IMR-90 (cell line): ENCODE measurements around the gene CHST10. TPM values are rescaled to one million over a fixed set of nuclear protein-coding genes. Genes with fewer than 3 reads are reported as not detected.
"Not testable (repeated sequence)": the region's sequence is repeated elsewhere in the genome, so short reads cannot be mapped to it uniquely, and the experiment has no call there.

Source experiments
- ATAC-seq: fragments of 200-7000 bp; cut with Tn5 transposase; 2 replicates; pipeline ENCODE4 v1.9.1; 2020; ENCODE audit warnings: low read depth, mild to moderate bottlenecking, moderate library complexity
- BruUV-seq: library from RNA; stranded (reverse); fragments of 400-500 nt; replicated peaks from 2 replicates; lab custom pipeline; 2021; lab: Mats Ljungman, UMichigan
- CTCF ChIA-PET: fragments of 300-600 bp; formaldehyde crosslinking; extraction: SDS; loops from one replicate; lab custom pipeline; 2021; ENCODE audit warnings: antibody characterized with exemption; lab: Yijun Ruan, JAX
- POLR2A ChIA-PET: fragments of 300-600 bp; sonication (Branson Sonifier 250); formaldehyde crosslinking; loops from one replicate; lab custom pipeline; 2022; ENCODE audit warnings: antibody characterized with exemption; ENCODE audit not compliant: unreplicated experiment; lab: Charles Lee
- DNase-seq: peaks from one replicate; pipeline ENCODE4 v3.0.0; 2013
- H2AFZ ChIP-seq: replicated peaks from 2 replicates; pipeline ENCODE3; 2013; ENCODE audit warnings: low read length, mild to moderate bottlenecking; ENCODE audit not compliant: poor library complexity
- H2AK5ac ChIP-seq: 2 replicates; pipeline ENCODE4 v1.6.1; 2013; ENCODE audit warnings: low read depth, low read length, inconsistent platforms
- H2AK9ac ChIP-seq: replicated peaks from 2 replicates; pipeline ENCODE3; 2013; ENCODE audit warnings: mild to moderate bottlenecking, low read depth, low read length, moderate library complexity; ENCODE audit not compliant: poor library complexity
- H2BK120ac ChIP-seq: 2 replicates; pipeline ENCODE4 v1.6.1; 2013; ENCODE audit warnings: low read depth, low read length, inconsistent platforms
- H2BK15ac ChIP-seq: 3 replicates; pipeline ENCODE4 v1.6.1; 2013; ENCODE audit warnings: low read depth, low read length, inconsistent platforms
- H2BK20ac ChIP-seq: 2 replicates; pipeline ENCODE4 v1.6.1; 2013; ENCODE audit warnings: low read depth, mild to moderate bottlenecking, inconsistent platforms, low read length, moderate library complexity
- H2BK5ac ChIP-seq: 2 replicates; pipeline ENCODE4 v1.6.1; 2013; ENCODE audit warnings: mild to moderate bottlenecking, low read depth, low read length, inconsistent platforms; ENCODE audit not compliant: poor library complexity, severe bottlenecking
- H3K14ac ChIP-seq: replicated peaks from 2 replicates; pipeline ENCODE4 v1.6.1; 2013; ENCODE audit warnings: low read depth, low read length, inconsistent platforms
- H3K18ac ChIP-seq: 2 replicates; pipeline ENCODE4 v1.6.1; 2013; ENCODE audit warnings: low read depth, low read length, control low read depth
- H3K23ac ChIP-seq: 2 replicates; pipeline ENCODE4 v1.6.1; 2013; ENCODE audit warnings: low read depth, low read length, inconsistent platforms
- H3K27ac ChIP-seq: 2 replicates; pipeline ENCODE4 v1.5.1; 2013; ENCODE audit warnings: mild to moderate bottlenecking, control low read depth, low read length; ENCODE audit not compliant: insufficient read depth
- H3K27me3 ChIP-seq: 2 replicates; pipeline ENCODE4 v1.6.1; 2013; ENCODE audit warnings: low read length; ENCODE audit not compliant: control insufficient read depth, insufficient read depth
- H3K36me3 ChIP-seq: 2 replicates; pipeline ENCODE4 v1.6.1; 2013; ENCODE audit warnings: low read length, mixed read lengths; ENCODE audit not compliant: control insufficient read depth, insufficient read depth
- H3K4ac ChIP-seq: 2 replicates; pipeline ENCODE4 v1.6.1; 2013; ENCODE audit warnings: low read depth, low read length, inconsistent platforms
- H3K4me1 ChIP-seq: 2 replicates; pipeline ENCODE4 v1.6.1; 2013; ENCODE audit warnings: low read length, mixed read lengths; ENCODE audit not compliant: control insufficient read depth, insufficient read depth
- H3K4me2 ChIP-seq: 2 replicates; pipeline ENCODE4 v1.6.1; 2013; ENCODE audit warnings: low read depth, mild to moderate bottlenecking, control low read depth, low read length, moderate library complexity
- H3K4me3 ChIP-seq: 2 replicates; pipeline ENCODE4 v1.5.1; 2013; ENCODE audit warnings: low read depth, mild to moderate bottlenecking, control low read depth, low read length, moderate library complexity; ENCODE audit not compliant: insufficient read depth
- H3K56ac ChIP-seq: 2 replicates; pipeline ENCODE4 v1.6.1; 2013; ENCODE audit warnings: low read length, inconsistent platforms; ENCODE audit not compliant: insufficient read depth; ENCODE audit errors: extremely low read depth
- H3K79me1 ChIP-seq, 2 experiments: 2 replicates each; pipeline ENCODE4 v1.6.1; 2013; ENCODE audit warnings: low read length in 2 of 2, inconsistent platforms in 1 of 2, low read depth in 1 of 2
- H3K9ac ChIP-seq: 2 replicates; pipeline ENCODE4 v1.6.1; 2013; ENCODE audit warnings: low read depth, low read length, control low read depth
- H3K9me1 ChIP-seq: 2 replicates; pipeline ENCODE4 v1.6.1; 2013; ENCODE audit warnings: low read length, inconsistent platforms; ENCODE audit not compliant: insufficient read depth
- H3K9me3 ChIP-seq: 2 replicates; pipeline ENCODE4 v1.6.1; 2013; ENCODE audit warnings: low read length; ENCODE audit not compliant: control insufficient read depth, insufficient read depth
- H4K20me1 ChIP-seq: 2 replicates; pipeline ENCODE4 v1.6.1; 2013; ENCODE audit warnings: low read length, inconsistent platforms; ENCODE audit not compliant: insufficient read depth
- H4K5ac ChIP-seq: 2 replicates; pipeline ENCODE4 v1.6.1; 2013; ENCODE audit warnings: mild to moderate bottlenecking, low read depth, low read length, control low read depth
- H4K8ac ChIP-seq, 2 experiments: 2 replicates each; pipeline ENCODE4 v1.6.1; 2013; ENCODE audit warnings: low read depth in 2 of 2, low read length in 2 of 2, control low read depth in 1 of 2, inconsistent platforms in 1 of 2
- H4K91ac ChIP-seq: 2 replicates; pipeline ENCODE4 v1.6.1; 2013; ENCODE audit warnings: low read depth, low read length, inconsistent platforms; ENCODE audit not compliant: insufficient read depth
- BHLHE40 ChIP-seq: fragments of 150-350 bp; IDR thresholded peaks from 2 replicates; pipeline ENCODE4 v1.6.1; 2016; ENCODE audit warnings: mild to moderate bottlenecking, low read depth, low read length
- CEBPB ChIP-seq: IDR thresholded peaks from 2 replicates; pipeline ENCODE4 v1.6.1; 2012; ENCODE audit warnings: low read depth, low read length, improper control_type of control experiment
- MXI1 ChIP-seq: IDR thresholded peaks from 2 replicates; pipeline ENCODE4 v1.6.1; 2012; ENCODE audit warnings: low read depth, mild to moderate bottlenecking, low read length, moderate library complexity, borderline replicate concordance
- RAD21 ChIP-seq: IDR thresholded peaks from 2 replicates; pipeline ENCODE4 v1.6.1; 2012; ENCODE audit warnings: low read length, improper control_type of control experiment
- WGBS, 2 experiments: methylation state at CpG; one replicate each; pipeline versions ENCODE4 v1.1.5 to v1.1.7; 2013; ENCODE audit warnings: missing lambda C conversion rate in 2 of 2; ENCODE audit not compliant: insufficient read length in 1 of 2; ENCODE audit errors: extremely low coverage in 2 of 2; 5-methylcytosine and 5-hydroxymethylcytosine counted together
- dilution Hi-C: fragments of 300-500 bp; cut with HindIII; formaldehyde crosslinking; loops from one replicate; pipeline ENCODE4 v1.14.3; 2018; ENCODE audit warnings: low sequenced_read_pairs; ENCODE audit not compliant: unreplicated experiment
- in situ Hi-C: fragments of 300-500 bp; cut with MboI; formaldehyde crosslinking; loops from 3 replicates; pipeline ENCODE4 v1.14.3; 2019; ENCODE audit warnings: low sequenced_read_pairs, inconsistent platforms, mixed read lengths
- intact Hi-C: fragments of 100-400 bp; cut with micrococcal nuclease; formaldehyde crosslinking; loops from 2 replicates; pipeline ENCODE4 v1.10.0; 2022
- polyA plus RNA-seq, 3 experiments: library from polyadenylated mRNA; depleted of rRNA; stranded (reverse); fragments of >200 nt; gene quantifications; 2 replicates each; pipeline ENCODE4 v1.2.3, GENCODE V29; 2012; ENCODE audit warnings: low replicate concordance in 1 of 3
- total RNA-seq: library from RNA; depleted of rRNA; stranded (reverse); fragments of >200 nt; gene quantifications from 2 replicates; pipeline ENCODE4 v1.2.3, GENCODE V29; 2012
- TF ChIP-seq, protein P1 (sequence below): fragments of 150-350 bp; IDR thresholded peaks from 2 replicates; pipeline ENCODE4 v1.6.1; 2017; ENCODE audit warnings: mild to moderate bottlenecking, antibody characterized with exemption, low read length, low read depth

Gene CHST10
- total and polyA plus RNA-seq, 2 of the 4 experiments (the other 2 are of a cell fraction), result 6.9 to 8.6 TPM

DNA sequence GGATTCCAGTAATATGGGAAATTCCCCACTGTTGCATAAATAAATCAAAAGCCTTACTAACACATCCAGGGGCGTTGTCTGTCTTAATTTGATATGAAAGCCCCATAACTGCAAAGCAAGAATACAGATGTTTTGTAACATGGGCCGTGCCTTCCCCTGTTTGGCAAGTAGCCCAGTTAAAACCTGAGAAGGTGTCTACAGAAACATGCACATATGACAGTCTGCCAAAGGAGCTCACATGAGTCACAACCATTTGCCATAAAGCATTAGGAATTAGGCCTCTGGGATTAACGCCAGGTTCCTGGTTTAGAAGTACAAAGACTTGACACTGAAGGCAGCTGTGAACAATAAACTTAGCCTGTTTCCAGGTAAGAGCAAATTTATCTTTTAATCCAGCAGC lies 52.0 kb downstream of the CHST10 start:
- Histone ChIP-seq H2BK120ac (no peak overlapping the region), H4K91ac (no peak overlapping the region), H2AK5ac (no peak overlapping the region), H2BK20ac (no peak overlapping the region), H4K8ac (no peak overlapping the region), H3K9ac (no peak overlapping the region), H3K79me1 (no peaks in the 10 kb centered on the region), H3K18ac (no peak overlapping the region), H3K9me1 (no peaks in the 10 kb centered on the region), H2AK9ac (no peak overlapping the region), H3K4ac (no peak overlapping the region), H3K27ac (no peak overlapping the region), H3K4me2 (no peak overlapping the region), H2BK15ac (no peak overlapping the region), H3K56ac (no peak overlapping the region), H3K14ac (no peak overlapping the region), H2AFZ (no peak overlapping the region), H4K20me1 (no peaks in the 10 kb centered on the region), H3K4me1 (no peaks in the 10 kb centered on the region), H3K9me3 (peaks cover 13% of the 10 kb centered on the region), H3K4me3 (no peak overlapping the region), H3K23ac (no peak overlapping the region), H4K5ac (no peak overlapping the region), H3K36me3 (no peaks in the 10 kb centered on the region), H2BK5ac (no peak overlapping the region), H3K27me3 (peaks cover 4% of the 10 kb centered on the region)
- intact Hi-C loops, result no loop called here
- TF ChIP-seq MXI1, result no peak
- TF ChIP-seq, protein P1, sequence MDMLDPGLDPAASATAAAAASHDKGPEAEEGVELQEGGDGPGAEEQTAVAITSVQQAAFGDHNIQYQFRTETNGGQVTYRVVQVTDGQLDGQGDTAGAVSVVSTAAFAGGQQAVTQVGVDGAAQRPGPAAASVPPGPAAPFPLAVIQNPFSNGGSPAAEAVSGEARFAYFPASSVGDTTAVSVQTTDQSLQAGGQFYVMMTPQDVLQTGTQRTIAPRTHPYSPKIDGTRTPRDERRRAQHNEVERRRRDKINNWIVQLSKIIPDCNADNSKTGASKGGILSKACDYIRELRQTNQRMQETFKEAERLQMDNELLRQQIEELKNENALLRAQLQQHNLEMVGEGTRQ, result no peak
- 0 out of 2 replicates have a peak, but pooled peaks have one; percentile 24 for TF ChIP-seq BHLHE40
- no peak for TF ChIP-seq RAD21
- no peak for TF ChIP-seq CEBPB
- ChIA-PET CTCF (interaction anchor here (1.0 to 1.2 kb wide), 2 partner anchors 16 to 103 kb away, joined by 3 to 5 read pairs; no protein-coding TSS in a partner anchor), POLR2A (no interaction called here)
- ATAC-seq, result no peak
- BruUV-seq, result no TSS peak
- dilution Hi-C loops, result no loop called here
- in situ Hi-C loops, result no loop called here
- DNase-seq, result peak; percentile 93
- WGBS, 2 experiments, result 0% methylated on average over 1 of the region's 3 CpGs; no CpG with 5 or more reads in 1 of the 2 experiments

DNA sequence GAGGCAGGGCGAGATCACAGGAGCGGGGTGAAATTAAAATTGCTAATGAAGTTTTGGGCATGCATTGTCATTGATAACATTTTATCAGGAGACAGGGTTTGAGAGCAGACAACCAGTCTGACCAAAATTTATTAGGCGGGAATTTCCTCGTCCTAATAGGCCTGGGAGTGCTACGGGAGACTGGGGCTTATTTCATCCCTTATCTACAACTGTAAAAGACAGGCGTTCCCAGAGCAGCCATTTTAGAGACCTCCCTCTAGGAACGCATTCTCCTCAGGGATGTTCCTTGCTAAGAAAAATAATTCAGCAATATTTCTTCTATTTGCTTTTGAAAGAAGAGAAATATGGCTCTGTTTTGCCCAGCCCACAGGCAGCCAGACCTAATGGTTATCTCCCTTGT lies 55.2 kb downstream of the CHST10 start:
- H3K79me1 ChIP-seq, H3K4me1 ChIP-seq, H3K56ac ChIP-seq, H3K4me3 ChIP-seq, H2AK9ac ChIP-seq, H2BK20ac ChIP-seq, H4K20me1 ChIP-seq, H3K36me3 ChIP-seq, H3K4me2 ChIP-seq, H2BK120ac ChIP-seq, H3K14ac ChIP-seq, H4K91ac ChIP-seq, H2BK5ac ChIP-seq, H3K23ac ChIP-seq, H2BK15ac ChIP-seq, H3K27ac ChIP-seq, H3K18ac ChIP-seq, H3K27me3 ChIP-seq, H3K9me3 ChIP-seq, DNase-seq, in situ Hi-C loops, H3K9ac ChIP-seq, POLR2A ChIA-PET, intact Hi-C loops, H4K8ac ChIP-seq, H2AFZ ChIP-seq, H2AK5ac ChIP-seq, ATAC-seq, H3K9me1 ChIP-seq, H3K4ac ChIP-seq, dilution Hi-C loops, H4K5ac ChIP-seq, BruUV-seq: not testable (repeated sequence)
- CTCF ChIA-PET, result interaction anchor here (0.6 kb wide), 1 partner anchor 1190 kb away, joined by 4 read pairs; no protein-coding TSS in a partner anchor
- WGBS, 2 experiments, result no CpG with 5 or more reads among the region's 7 CpGs
